Cardiac fibroblast (primary cell): ENCODE measurements around the gene OSCP1.

Experiments
- DNase-seq, 2 donors: peaks; one replicate each; pipeline versions ENCODE4 v3.0.0 to v3.0.0-alpha.2; 2010; ENCODE audit warnings: low read depth in 2 of 2
- H3K4me3 ChIP-seq, 2 donors: replicated peaks in 1 of 2; 1 replicate in 1 of 2; 2 replicates in 1 of 2; pipeline ENCODE4 v1.5.1; 2011; ENCODE audit warnings: low read depth in 2 of 2, low read length in 2 of 2, mild to moderate bottlenecking in 2 of 2, moderate library complexity in 1 of 2
- TF ChIP-seq, protein P1 (sequence below): IDR thresholded peaks from one replicate; pipeline ENCODE4 v1.5.1; 2011; ENCODE audit warnings: low read depth, mild to moderate bottlenecking, low read length, inconsistent platforms

The OSCP1 gene

DNA sequence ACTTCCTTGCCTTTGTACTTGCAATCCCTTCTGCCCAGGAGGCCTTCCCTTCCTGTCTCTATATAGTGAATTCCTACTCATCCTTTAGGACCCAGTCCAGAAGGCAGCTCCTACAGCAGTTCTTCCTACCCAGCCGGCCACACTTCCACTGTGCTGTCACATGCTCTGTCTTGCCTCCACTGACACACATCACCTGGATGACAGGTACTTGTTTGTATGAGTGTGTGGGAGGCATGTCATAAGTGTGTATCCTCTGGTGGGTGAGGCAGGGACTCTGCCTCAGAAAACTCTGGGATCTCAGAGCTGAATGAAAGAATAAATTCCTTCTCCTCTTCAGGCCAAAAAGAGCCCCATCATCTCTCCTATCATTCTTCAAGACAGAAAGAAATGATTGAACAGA, 5.1 kb upstream of the OSCP1 start:
- no peak for DNase-seq
- TF ChIP-seq, protein P1, sequence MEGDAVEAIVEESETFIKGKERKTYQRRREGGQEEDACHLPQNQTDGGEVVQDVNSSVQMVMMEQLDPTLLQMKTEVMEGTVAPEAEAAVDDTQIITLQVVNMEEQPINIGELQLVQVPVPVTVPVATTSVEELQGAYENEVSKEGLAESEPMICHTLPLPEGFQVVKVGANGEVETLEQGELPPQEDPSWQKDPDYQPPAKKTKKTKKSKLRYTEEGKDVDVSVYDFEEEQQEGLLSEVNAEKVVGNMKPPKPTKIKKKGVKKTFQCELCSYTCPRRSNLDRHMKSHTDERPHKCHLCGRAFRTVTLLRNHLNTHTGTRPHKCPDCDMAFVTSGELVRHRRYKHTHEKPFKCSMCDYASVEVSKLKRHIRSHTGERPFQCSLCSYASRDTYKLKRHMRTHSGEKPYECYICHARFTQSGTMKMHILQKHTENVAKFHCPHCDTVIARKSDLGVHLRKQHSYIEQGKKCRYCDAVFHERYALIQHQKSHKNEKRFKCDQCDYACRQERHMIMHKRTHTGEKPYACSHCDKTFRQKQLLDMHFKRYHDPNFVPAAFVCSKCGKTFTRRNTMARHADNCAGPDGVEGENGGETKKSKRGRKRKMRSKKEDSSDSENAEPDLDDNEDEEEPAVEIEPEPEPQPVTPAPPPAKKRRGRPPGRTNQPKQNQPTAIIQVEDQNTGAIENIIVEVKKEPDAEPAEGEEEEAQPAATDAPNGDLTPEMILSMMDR, result no peak
- H3K4me3 ChIP-seq, result no peak overlapping the region

DNA sequence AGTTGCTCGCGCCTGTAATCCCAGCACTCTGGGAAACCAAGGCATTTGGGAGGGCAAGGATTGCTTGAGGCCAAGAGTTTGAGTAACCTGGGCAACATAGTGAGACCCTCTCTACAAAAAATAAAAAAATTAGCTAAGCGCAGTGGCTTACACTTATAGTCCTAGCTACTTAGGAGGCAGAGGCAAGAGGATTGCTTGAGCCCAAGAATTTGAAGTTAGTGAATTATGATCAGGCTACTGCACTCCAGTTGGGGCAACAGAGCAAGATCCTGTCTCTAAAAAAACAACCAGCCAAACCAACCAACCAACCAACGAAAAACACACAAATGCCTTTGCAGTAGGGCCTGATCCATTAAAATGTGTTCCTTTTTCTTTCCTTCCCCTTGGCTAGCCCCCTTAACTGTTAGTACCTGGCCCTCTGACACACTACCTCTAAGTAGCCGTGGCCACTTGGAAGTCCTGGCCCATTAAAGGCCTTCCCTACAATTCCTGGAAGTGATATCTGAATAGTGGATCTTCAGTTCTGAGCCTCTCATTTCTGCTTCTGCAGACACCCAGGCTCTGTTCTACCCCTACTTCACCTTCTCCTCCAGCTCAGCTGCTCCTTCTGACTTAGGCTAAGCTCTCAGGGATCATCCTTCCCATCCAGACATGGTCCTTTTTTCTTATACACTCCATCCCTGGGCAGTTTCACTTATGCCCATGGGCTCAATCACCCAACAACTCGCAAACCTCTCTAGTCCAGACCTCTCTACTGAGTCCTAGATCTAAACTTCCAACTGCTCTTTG, 3.5 kb upstream of the OSCP1 start:
- TF ChIP-seq, protein P1, result no peak
- DNase-seq, result no peak

DNA sequence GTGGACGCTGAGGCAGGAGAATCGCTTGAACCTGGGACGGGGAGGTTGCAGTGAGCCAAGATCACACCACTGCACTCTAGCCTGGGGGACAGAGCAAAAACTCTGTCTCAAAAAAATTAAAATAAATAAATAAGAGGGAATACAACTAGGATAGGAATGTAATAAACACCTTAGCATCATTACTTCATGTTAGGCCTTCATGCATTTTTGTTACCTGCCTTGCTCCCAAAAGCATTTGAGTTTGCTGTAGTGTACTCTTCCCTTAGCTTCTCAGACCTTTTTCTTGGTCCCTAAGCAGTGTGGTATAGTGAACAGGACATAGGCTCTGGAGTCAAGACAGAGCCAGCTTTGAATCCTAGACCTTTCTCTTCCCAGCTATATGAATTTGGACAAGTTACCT, 2.8 kb upstream of the OSCP1 start:
- H3K4me3 ChIP-seq, result no peak overlapping the region
- TF ChIP-seq, protein P1, result no peak

More for the DNA sequence above, 3.5 kb upstream of the OSCP1 start:
- no peak overlapping the region for H3K4me3 ChIP-seq

DNA sequence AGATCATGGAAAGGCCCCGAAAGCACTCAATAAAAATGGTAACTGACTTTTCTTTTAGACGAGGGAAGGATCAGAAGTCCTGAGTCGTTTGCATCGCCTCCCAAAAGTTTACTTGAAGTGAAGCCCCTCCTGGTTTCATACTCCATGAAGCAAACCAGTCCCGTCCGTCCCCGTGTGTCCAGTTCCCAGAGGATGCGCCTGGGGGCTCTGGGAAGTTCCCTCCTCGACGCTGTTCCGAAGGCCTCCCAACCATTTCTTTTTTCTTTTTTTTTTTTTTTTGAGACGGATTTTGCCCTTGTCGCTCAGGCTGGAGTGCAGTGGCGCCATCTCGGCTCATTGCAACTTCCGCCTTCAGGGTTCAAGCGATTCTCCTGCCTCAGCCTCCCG, 661 bp upstream of the OSCP1 start:
- TF ChIP-seq, protein P1, result no peak
- DNase-seq, result no peak

More for the DNA sequence above, 2.8 kb upstream of the OSCP1 start:
- no peak for DNase-seq

DNA sequence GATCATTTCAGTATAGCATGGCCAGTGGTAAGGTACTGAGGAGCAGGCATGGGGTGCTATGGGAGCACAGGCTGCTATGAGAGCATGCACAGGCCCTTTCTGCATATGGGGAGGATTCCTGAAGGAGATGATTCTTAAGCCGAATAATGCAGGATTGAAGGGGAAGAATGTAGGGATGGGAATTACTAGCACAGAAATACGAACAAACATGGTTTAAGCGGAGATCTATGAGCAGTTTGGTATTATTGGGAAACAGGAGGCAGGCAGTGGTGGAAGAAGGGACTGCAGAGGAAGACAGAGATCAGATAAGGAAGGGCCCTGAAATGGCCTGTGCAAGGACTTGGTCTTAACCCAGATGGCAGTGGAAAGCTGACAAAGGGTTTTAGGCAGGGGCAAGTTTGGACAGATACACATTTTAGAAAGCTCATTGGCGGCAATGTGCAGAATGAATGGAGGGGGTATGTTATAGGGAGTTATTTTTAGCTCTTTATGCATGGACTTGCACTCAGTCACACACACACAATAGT, 1.7 kb downstream of the OSCP1 start:
- no peak for DNase-seq
- H3K4me3 ChIP-seq, result no peak overlapping the region
- TF ChIP-seq, protein P1, result no peak

More for the DNA sequence above, 661 bp upstream of the OSCP1 start:
- H3K4me3 ChIP-seq, result peak overlapping the region; percentile 59 to 72

DNA sequence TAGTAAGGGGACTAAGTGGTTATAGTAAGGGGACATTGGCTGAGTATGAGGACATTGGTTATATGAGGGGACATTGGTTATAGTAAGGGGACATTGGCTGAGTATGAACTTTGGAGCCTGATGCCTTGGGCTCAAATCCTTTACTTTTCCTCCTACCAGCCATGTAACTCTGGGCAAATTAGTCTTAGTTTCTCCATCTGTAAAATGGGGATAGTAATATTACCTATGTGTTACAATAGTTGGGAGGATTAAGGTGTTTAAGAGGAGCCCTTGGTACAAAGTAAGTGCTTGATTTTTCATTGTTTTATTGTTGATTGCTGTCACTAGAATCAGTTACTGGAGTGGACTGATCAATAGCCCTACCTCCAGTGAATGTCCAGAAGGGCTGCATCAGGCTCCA, 2.8 kb downstream of the OSCP1 start:
- TF ChIP-seq, protein P1, result no peak
- no peak for DNase-seq
- H3K4me3 ChIP-seq, result no peak overlapping the region
